B cell (primary cell): ENCODE measurements around the gene GOLPH3. TPM values are rescaled to one million over a fixed set of nuclear protein-coding genes. Genes with fewer than 3 reads are reported as not detected.

Experiments used
- ATAC-seq: fragments of 200-7000 bp; cut with Tn5 transposase; one replicate; pipeline ENCODE4 v1.10.0; 2021; ENCODE audit warnings: low read depth, mild to moderate bottlenecking, moderate number of reproducible peaks, moderate library complexity
- CTCF ChIA-PET: fragments of 350-600 bp; sonication (Branson Sonifier 250); formaldehyde crosslinking; loops from one replicate; lab custom pipeline; 2021; ENCODE audit warnings: antibody characterized with exemption, inconsistent platforms; lab: Charles Lee
- POLR2A ChIA-PET: fragments of 350-600 bp; sonication (Branson Sonifier 250); formaldehyde crosslinking; loops from one replicate; lab custom pipeline; 2021; ENCODE audit warnings: antibody characterized with exemption; lab: Charles Lee
- DNase-seq: peaks from one replicate; pipeline ENCODE4 v3.0.0; 2013
- H2AFZ ChIP-seq: 2 replicates; pipeline ENCODE4 v1.6.1; 2012; ENCODE audit warnings: mild to moderate bottlenecking, low read depth, low read length; ENCODE audit not compliant: insufficient read depth, poor library complexity, severe bottlenecking
- H3K27ac ChIP-seq, 2 donors: 1 replicate in 1 of 2; 2 replicates in 1 of 2; pipeline ENCODE4 v1.5.1; 2012 to 2013; ENCODE audit warnings: low read length in 2 of 2, mild to moderate bottlenecking in 2 of 2, moderate library complexity in 1 of 2
- H3K27me3 ChIP-seq, 4 experiments: fragments of 200-600 bp in 1 of 4; sonication (generic) in 1 of 4; replicated peaks in 1 of 4; 1 replicate in 2 of 4; 2 replicates in 2 of 4; pipeline versions ENCODE4 v1.6.1 to v1.7.0; 2013 to 2016; ENCODE audit warnings: low read length in 3 of 4, mild to moderate bottlenecking in 2 of 4, mixed read lengths in 1 of 4, moderate library complexity in 1 of 4; ENCODE audit not compliant: insufficient read depth in 4 of 4, control insufficient read depth in 3 of 4; ENCODE audit errors: control extremely low read depth in 1 of 4
- H3K36me3 ChIP-seq, 2 experiments: replicated peaks in 1 of 2; 1 replicate in 1 of 2; 2 replicates in 1 of 2; pipeline versions ENCODE4 v1.6.1 to v1.7.1; 2013; ENCODE audit warnings: low read length in 1 of 2; ENCODE audit not compliant: insufficient read depth in 2 of 2, control insufficient read depth in 1 of 2; ENCODE audit errors: control extremely low read depth in 1 of 2, extremely low read depth in 1 of 2
- H3K4me1 ChIP-seq, 2 donors: fragments of 200-600 bp in 1 of 2; sonication (generic) in 1 of 2; 1 replicate in 1 of 2; 2 replicates in 1 of 2; pipeline versions ENCODE4 v1.5.1 to v1.6.1; 2013 to 2017; ENCODE audit warnings: low read length in 2 of 2; ENCODE audit not compliant: control insufficient read depth in 2 of 2, insufficient read depth in 2 of 2
- H3K4me2 ChIP-seq: replicated peaks from 2 replicates; pipeline ENCODE3; 2012; ENCODE audit warnings: mild to moderate bottlenecking, low read depth, low read length; ENCODE audit not compliant: poor library complexity, severe bottlenecking
- H3K4me3 ChIP-seq, 5 experiments: fragments of 200-600 bp in 1 of 5; sonication (generic) in 1 of 5; 1 replicate in 3 of 5; 2 replicates in 2 of 5; pipeline versions ENCODE4 v1.5.1 to v1.7.0; 2011 to 2016; ENCODE audit warnings: low read length in 4 of 5, mild to moderate bottlenecking in 4 of 5, low read depth in 2 of 5, control low read depth in 1 of 5, moderate library complexity in 1 of 5; ENCODE audit not compliant: insufficient read depth in 1 of 5; ENCODE audit errors: control extremely low read depth in 1 of 5, extremely low read depth in 1 of 5
- H3K79me2 ChIP-seq: fragments of 200-600 bp; sonication (generic); one replicate; pipeline ENCODE4 v1.6.0; 2016; ENCODE audit warnings: low read length; ENCODE audit not compliant: control insufficient read depth, insufficient read depth
- H3K9ac ChIP-seq: fragments of 200-600 bp; sonication (generic); 2 replicates; pipeline ENCODE4 v1.6.1; 2017; ENCODE audit warnings: mild to moderate bottlenecking, low read length, moderate library complexity
- H3K9me3 ChIP-seq, 3 donors: one replicate each; pipeline versions ENCODE4 v1.6.1 to v1.7.1; 2013; ENCODE audit warnings: low read length in 2 of 3; ENCODE audit not compliant: control insufficient read depth in 2 of 3, insufficient read depth in 1 of 3; ENCODE audit errors: control extremely low read depth in 1 of 3
- H4K20me1 ChIP-seq: 2 replicates; pipeline ENCODE4 v1.6.0; 2012; ENCODE audit warnings: mild to moderate bottlenecking, low read length; ENCODE audit not compliant: insufficient read depth, control insufficient read depth, poor library complexity, severe bottlenecking
- H3K27ac Mint-ChIP-seq: one replicate; pipeline ENCODE4 v1.8.0; 2021; ENCODE audit warnings: mixed read lengths
- H3K27me3 Mint-ChIP-seq: one replicate; pipeline ENCODE4 v1.8.0; 2021; ENCODE audit warnings: mixed read lengths
- H3K4me1 Mint-ChIP-seq: one replicate; pipeline ENCODE4 v1.8.0; 2021; ENCODE audit warnings: mixed read lengths
- H3K4me3 Mint-ChIP-seq: one replicate; pipeline ENCODE4 v1.8.0; 2021; ENCODE audit warnings: mixed read lengths
- H3K9me3 Mint-ChIP-seq: one replicate; pipeline ENCODE4 v1.8.0; 2022; ENCODE audit warnings: mixed read lengths; ENCODE audit not compliant: insufficient read depth
- EZH2 ChIP-seq: IDR thresholded peaks from 2 replicates; pipeline ENCODE4 v1.6.1; 2012; ENCODE audit warnings: borderline replicate concordance, low read depth, mild to moderate bottlenecking, moderate library complexity, low read length; ENCODE audit not compliant: insufficient read depth, poor library complexity, severe bottlenecking
- WGBS: methylation state at CpG from one replicate; pipeline ENCODE4 v1.1.5; 2013; ENCODE audit warnings: missing lambda C conversion rate; ENCODE audit not compliant: insufficient coverage; 5-methylcytosine and 5-hydroxymethylcytosine counted together
- intact Hi-C: fragments of 100-400 bp; cut with micrococcal nuclease; formaldehyde crosslinking; loops from one replicate; pipeline ENCODE4 v1.10.0; 2022
- polyA plus RNA-seq: library from polyadenylated mRNA; depleted of rRNA; stranded (reverse); fragments of >200 nt; gene quantifications from 2 replicates; pipeline ENCODE4 v1.2.3, GENCODE V29; 2012
- total RNA-seq, 2 donors: library from RNA; stranded (reverse); fragments of 120-200 nt in 1 of 2; gene quantifications; 1 replicate in 1 of 2; 2 replicates in 1 of 2; pipeline versions ENCODE4 v1.2.3 to v1.2.4, GENCODE V29; 2013 to 2022
- TF ChIP-seq, protein P1 (sequence below): fragments of 200-600 bp; IDR thresholded peaks from one replicate; pipeline ENCODE4 v1.8.0; 2022; ENCODE audit warnings: antibody characterized with exemption, mild to moderate bottlenecking

GOLPH3 gene
- total and polyA plus RNA-seq, 2 donors (not counting 1 experiment from before 2014, with no cell fraction given): 16.2 to 62.6 TPM

DNA sequence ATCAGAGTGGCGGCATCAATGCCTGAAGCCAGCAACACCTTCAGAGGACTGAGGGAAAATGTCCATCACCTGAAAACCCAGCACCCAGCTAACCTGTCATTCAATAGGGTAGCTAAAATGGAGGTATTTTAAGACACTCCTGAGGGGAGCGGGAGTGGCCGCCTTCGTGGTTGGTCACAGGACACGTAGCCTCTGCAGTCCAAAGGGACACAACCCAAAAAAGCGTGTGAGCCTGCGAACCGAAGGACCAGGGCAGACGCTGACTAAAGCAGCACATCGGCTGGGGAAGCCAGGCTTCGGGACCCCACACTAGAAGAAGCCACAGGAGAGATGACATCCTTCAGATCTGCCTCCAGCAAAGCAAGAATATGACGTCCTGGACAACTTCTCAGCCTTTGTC, 70.6 kb downstream of the GOLPH3 start:
- intact Hi-C loops: no loop called here

DNA sequence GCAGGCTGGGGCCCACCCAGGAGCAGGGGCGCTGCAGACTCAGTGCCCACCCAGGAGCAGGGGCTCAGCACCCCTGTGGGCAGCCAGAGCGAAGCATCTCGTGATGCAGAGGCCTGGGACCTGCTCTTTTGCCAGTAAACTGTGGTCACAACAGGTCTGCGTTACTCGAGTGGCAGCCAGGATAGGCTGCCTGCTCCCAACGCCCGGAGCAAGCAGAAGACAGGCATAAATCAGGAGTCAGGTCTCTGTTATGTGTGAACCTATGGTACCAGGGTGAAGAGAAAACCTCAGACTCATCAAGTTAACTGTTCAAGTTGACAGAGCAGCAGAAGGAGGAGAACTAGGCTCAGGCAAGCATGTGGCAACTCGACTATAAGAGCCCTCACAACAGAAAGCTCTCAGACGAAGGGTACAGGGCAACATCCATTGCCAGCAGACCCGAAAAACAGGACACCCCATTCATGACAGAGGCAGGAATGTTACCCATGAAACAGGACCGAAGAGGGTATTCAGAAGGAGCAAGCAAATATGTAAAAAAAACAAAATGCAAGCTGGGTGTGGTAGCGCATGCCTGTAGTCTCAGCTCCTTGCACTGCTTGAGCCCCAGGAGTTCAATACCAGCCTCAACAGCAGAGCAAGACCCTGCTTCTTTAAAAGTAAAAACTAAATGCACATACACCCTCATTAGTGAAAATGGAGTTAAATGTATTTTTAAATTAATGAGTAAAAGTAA, 71.7 kb downstream of the GOLPH3 start:
- Histone ChIP-seq H4K20me1 (no peaks in the 10 kb centered on the region), H3K4me1 (no peaks in the 10 kb centered on the region), H3K36me3 (peaks cover 0 to 23% of the 10 kb centered on the region in 2 experiments), H3K9me3 (no peaks in the 10 kb centered on the region), H3K79me2 (no peaks in the 10 kb centered on the region), H3K4me2 (no peak overlapping the region), H3K27me3 (no peaks in the 10 kb centered on the region), H3K9ac (no peak overlapping the region), H2AFZ (no peak overlapping the region), H3K27ac (no peak overlapping the region), H3K4me3 (no peak overlapping the region)
- 91% methylated on average over 11 of the region's 12 CpGs for WGBS
- intact Hi-C loops: no loop called here
- TF ChIP-seq, protein P1, sequence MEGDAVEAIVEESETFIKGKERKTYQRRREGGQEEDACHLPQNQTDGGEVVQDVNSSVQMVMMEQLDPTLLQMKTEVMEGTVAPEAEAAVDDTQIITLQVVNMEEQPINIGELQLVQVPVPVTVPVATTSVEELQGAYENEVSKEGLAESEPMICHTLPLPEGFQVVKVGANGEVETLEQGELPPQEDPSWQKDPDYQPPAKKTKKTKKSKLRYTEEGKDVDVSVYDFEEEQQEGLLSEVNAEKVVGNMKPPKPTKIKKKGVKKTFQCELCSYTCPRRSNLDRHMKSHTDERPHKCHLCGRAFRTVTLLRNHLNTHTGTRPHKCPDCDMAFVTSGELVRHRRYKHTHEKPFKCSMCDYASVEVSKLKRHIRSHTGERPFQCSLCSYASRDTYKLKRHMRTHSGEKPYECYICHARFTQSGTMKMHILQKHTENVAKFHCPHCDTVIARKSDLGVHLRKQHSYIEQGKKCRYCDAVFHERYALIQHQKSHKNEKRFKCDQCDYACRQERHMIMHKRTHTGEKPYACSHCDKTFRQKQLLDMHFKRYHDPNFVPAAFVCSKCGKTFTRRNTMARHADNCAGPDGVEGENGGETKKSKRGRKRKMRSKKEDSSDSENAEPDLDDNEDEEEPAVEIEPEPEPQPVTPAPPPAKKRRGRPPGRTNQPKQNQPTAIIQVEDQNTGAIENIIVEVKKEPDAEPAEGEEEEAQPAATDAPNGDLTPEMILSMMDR: no peak
- no peak for TF ChIP-seq EZH2
- POLR2A ChIA-PET: no interaction called here
- CTCF ChIA-PET: no interaction called here
- H3K9me3 Mint-ChIP-seq: no peaks in the 10 kb centered on the region
- no peak overlapping the region for H3K27ac Mint-ChIP-seq
- H3K27me3 Mint-ChIP-seq: no peaks in the 10 kb centered on the region
- DNase-seq: no peak
- H3K4me3 Mint-ChIP-seq: no peak overlapping the region
- ATAC-seq: no peak
- H3K4me1 Mint-ChIP-seq: no peaks in the 10 kb centered on the region

More for the DNA sequence above, 70.6 kb downstream of the GOLPH3 start:
- H3K27me3 Mint-ChIP-seq: no peaks in the 10 kb centered on the region
- no peak for TF ChIP-seq EZH2
- TF ChIP-seq, protein P1: no peak
- Histone ChIP-seq H3K4me3 (no peak overlapping the region), H2AFZ (no peak overlapping the region), H3K36me3 (peaks cover 0 to 31% of the 10 kb centered on the region in 2 experiments), H4K20me1 (no peaks in the 10 kb centered on the region), H3K9me3 (no peaks in the 10 kb centered on the region), H3K79me2 (no peaks in the 10 kb centered on the region), H3K27me3 (no peaks in the 10 kb centered on the region), H3K27ac (no peak overlapping the region), H3K4me1 (no peaks in the 10 kb centered on the region), H3K9ac (no peak overlapping the region), H3K4me2 (no peak overlapping the region)
- H3K4me3 Mint-ChIP-seq: no peak overlapping the region
- no peak for DNase-seq
- H3K27ac Mint-ChIP-seq: no peak overlapping the region
- H3K9me3 Mint-ChIP-seq: no peaks in the 10 kb centered on the region
- H3K4me1 Mint-ChIP-seq: no peaks in the 10 kb centered on the region
- 100% methylated on average over 11 of the region's 12 CpGs for WGBS
- ChIA-PET POLR2A (no interaction called here), CTCF (no interaction called here)
- ATAC-seq: no peak
